ENCODE measurements around the gene TUB.

- TF ChIP-seq ZSCAN30 (tag by site-specific recombination; IDR thresholded peaks at IDR 0.05) = no peak
- no peak for TF ChIP-seq ZNF214 (tag by site-specific recombination; IDR thresholded peaks at IDR 0.05; ENCODE audit: borderline replicate concordance)
- no peak for TF ChIP-seq ZNF623 (tag by site-specific recombination; IDR thresholded peaks at IDR 0.05)
- TF ChIP-seq TCF7L2 (IDR thresholded peaks at IDR 0.05; ENCODE audit: borderline replicate concordance, low read depth, low read length) = no peak
- no peak for TF ChIP-seq ZNF121 (tag by site-specific recombination; IDR thresholded peaks at IDR 0.05)
- no peak for TF ChIP-seq ZNF292 (tag by site-specific recombination; IDR thresholded peaks at IDR 0.05; ENCODE audit: borderline replicate concordance, low read depth)
- no peak for TF ChIP-seq ZNF274 (IDR thresholded peaks at IDR 0.05; ENCODE audit: low read length)
- TF ChIP-seq ZNF274 (tag by site-specific recombination; IDR thresholded peaks at IDR 0.05; ENCODE audit: borderline replicate concordance) = no peak
These were observed 14.0 kb upstream of the TUB start for GRCh38 chr11:8066911-8067455.
